CD8-positive, alpha-beta memory T cell (primary cell): ENCODE measurements around the gene SMPDL3B. TPM values are rescaled to one million over a fixed set of nuclear protein-coding genes. Genes with fewer than 3 reads are reported as not detected.
"Not testable (repeated sequence)": the region's sequence is repeated elsewhere in the genome, so short reads cannot be mapped to it uniquely, and the experiment has no call there.

Source experiments
- CTCF ChIA-PET: fragments of 350-600 bp; sonication (Branson Sonifier 250); formaldehyde crosslinking; loops from one replicate; lab custom pipeline; 2021; ENCODE audit warnings: antibody characterized with exemption; lab: Charles Lee
- POLR2A ChIA-PET: fragments of 350-600 bp; sonication (Branson Sonifier 250); formaldehyde crosslinking; loops from one replicate; lab custom pipeline; 2021; ENCODE audit warnings: antibody characterized with exemption; lab: Charles Lee
- DNase-seq, 5 donors: peaks; one replicate each; pipeline versions ENCODE4 v3.0.0 to v3.0.0-alpha.2; 2020 to 2022; ENCODE audit warnings: mixed read lengths in 1 of 5
- H3K27ac ChIP-seq: one replicate; pipeline ENCODE4 v1.7.0; 2013; ENCODE audit warnings: low read depth, mild to moderate bottlenecking, low read length, moderate library complexity
- H3K27me3 ChIP-seq: 2 replicates; pipeline ENCODE4 v1.7.0; 2013; ENCODE audit warnings: low read length, mild to moderate bottlenecking; ENCODE audit not compliant: insufficient read depth, poor library complexity, severe bottlenecking
- H3K36me3 ChIP-seq: 2 replicates; pipeline ENCODE4 v1.7.0; 2013; ENCODE audit warnings: mild to moderate bottlenecking, low read length, moderate library complexity; ENCODE audit not compliant: insufficient read depth
- H3K4me1 ChIP-seq: 2 replicates; pipeline ENCODE4 v1.7.0; 2013; ENCODE audit warnings: mild to moderate bottlenecking, low read length, moderate library complexity; ENCODE audit not compliant: insufficient read depth
- H3K4me3 ChIP-seq: 2 replicates; pipeline ENCODE4 v1.7.0; 2013; ENCODE audit warnings: mild to moderate bottlenecking, low read length
- H3K9me3 ChIP-seq: 2 replicates; pipeline ENCODE4 v1.7.0; 2013; ENCODE audit warnings: mild to moderate bottlenecking, low read length
- H3K27ac Mint-ChIP-seq, 8 donors: one replicate each; pipeline ENCODE4 v1.8.0; 2020 to 2021; ENCODE audit warnings: mixed read lengths in 8 of 8, mild to moderate bottlenecking in 6 of 8, inconsistent platforms in 3 of 8, moderate library complexity in 3 of 8
- H3K27me3 Mint-ChIP-seq, 2 donors: one replicate each; pipeline ENCODE4 v1.8.0; 2020 to 2021; ENCODE audit warnings: mixed read lengths in 2 of 2, mild to moderate bottlenecking in 1 of 2, moderate library complexity in 1 of 2
- H3K36me3 Mint-ChIP-seq, 3 donors: one replicate each; pipeline ENCODE4 v1.8.0; 2020 to 2021; ENCODE audit warnings: mixed read lengths in 3 of 3, inconsistent platforms in 1 of 3, mild to moderate bottlenecking in 1 of 3
- H3K4me1 Mint-ChIP-seq, 3 donors: one replicate each; pipeline ENCODE4 v1.8.0; 2020 to 2021; ENCODE audit warnings: mixed read lengths in 3 of 3, inconsistent platforms in 1 of 3, mild to moderate bottlenecking in 1 of 3
- H3K4me3 Mint-ChIP-seq, 7 donors: one replicate each; pipeline ENCODE4 v1.8.0; 2020 to 2021; ENCODE audit warnings: mixed read lengths in 7 of 7, mild to moderate bottlenecking in 6 of 7, moderate library complexity in 4 of 7, inconsistent platforms in 2 of 7
- H3K9me3 Mint-ChIP-seq, 5 donors: one replicate each; pipeline ENCODE4 v1.8.0; 2020 to 2022; ENCODE audit warnings: mixed read lengths in 5 of 5, mild to moderate bottlenecking in 3 of 5, moderate library complexity in 2 of 5, inconsistent platforms in 1 of 5
- polyA plus RNA-seq: library from polyadenylated mRNA; unstranded; fragments of 300-500 nt; fragmentation: Illumina TruSeq; gene quantifications from one replicate; pipeline ENCODE4 v1.2.3, GENCODE V29; 2021
- total RNA-seq, 2 experiments: library from RNA; stranded (reverse); gene quantifications; one replicate each; pipeline ENCODE4 v1.2.3, GENCODE V29; 2021

Gene SMPDL3B
- total and polyA plus RNA-seq, 3 experiments from 2014 or later, result 0.27 TPM; not detected in 2

DNA sequence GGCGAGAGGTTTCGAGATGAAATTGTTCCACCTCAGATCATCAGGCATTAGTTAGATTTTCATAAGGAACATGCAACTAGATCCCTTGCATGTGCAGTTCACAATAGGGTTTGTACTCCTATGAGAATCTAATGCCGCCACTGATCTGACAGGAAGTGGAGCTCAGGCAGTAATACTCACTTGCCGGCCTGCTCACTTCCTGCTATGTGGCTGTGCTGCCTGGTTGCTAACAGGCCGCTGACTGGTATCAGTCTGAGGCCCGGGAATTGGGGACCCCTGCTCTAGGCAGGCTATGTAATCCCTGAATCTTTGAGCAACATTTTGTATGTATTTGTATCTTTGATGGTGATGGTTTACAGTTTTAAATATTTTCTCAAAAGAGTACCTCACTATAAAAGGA, 57.5 kb downstream of the SMPDL3B start:
- H3K4me3 Mint-ChIP-seq, result peak overlapping the region in 5 of 7 donors; percentile 10 to 61 (median 41)
- DNase-seq, result peak; percentile 19 to 70 (median 40)
- no peaks in the 10 kb centered on the region for H3K27me3 Mint-ChIP-seq
- H3K36me3 Mint-ChIP-seq, result peaks cover 16 to 64% (median 20%) of the 10 kb centered on the region in 3 donors
- ChIA-PET POLR2A (interaction anchor here (0.7 to 1.6 kb wide), 3 partner anchors 9 to 590 kb away, joined by 4 read pairs; partner anchors contain the start of gene STX12), CTCF (interaction anchor here (0.7 to 1.6 kb wide), 2 partner anchors 12 to 135 kb away, joined by 5 to 7 read pairs; no protein-coding TSS in a partner anchor)
- H3K9me3 Mint-ChIP-seq, result no peaks in the 10 kb centered on the region
- H3K9me3 ChIP-seq, result no peaks in the 10 kb centered on the region
- H3K4me3 ChIP-seq, result no peak overlapping the region
- H3K27ac ChIP-seq, result peak overlapping the region; percentile 22
- H3K36me3 ChIP-seq, result peaks cover 20% of the 10 kb centered on the region
- H3K4me1 ChIP-seq, result peaks cover 25% of the 10 kb centered on the region
- H3K27me3 ChIP-seq, result no peaks in the 10 kb centered on the region
- H3K27ac Mint-ChIP-seq, result peak overlapping the region; percentile 78 to 95 (median 88)
- peaks cover 29 to 33% (median 32%) of the 10 kb centered on the region in 3 donors for H3K4me1 Mint-ChIP-seq

DNA sequence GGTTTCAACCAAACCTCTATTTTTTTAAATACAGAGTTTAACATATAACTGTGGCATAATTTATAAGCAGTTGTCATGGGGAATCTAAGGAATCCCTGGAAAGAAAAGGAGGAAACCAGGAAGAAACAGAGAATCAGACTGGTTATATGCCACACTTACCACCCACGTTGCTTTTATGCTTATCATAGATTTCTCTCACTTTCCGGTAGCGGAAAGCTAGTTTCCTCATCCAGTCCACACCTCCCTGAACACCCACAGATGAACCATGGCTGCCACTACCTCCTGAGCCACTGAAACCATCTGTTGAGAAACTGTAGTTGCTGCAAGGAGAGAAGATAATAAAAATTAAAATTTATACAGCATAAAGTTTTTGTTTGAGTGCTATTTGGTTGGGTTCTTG, 58.4 kb downstream of the SMPDL3B start:
- no peaks in the 10 kb centered on the region for H3K9me3 Mint-ChIP-seq
- Histone ChIP-seq H3K36me3 (peaks cover 20% of the 10 kb centered on the region), H3K4me3 (no peak overlapping the region), H3K27ac (no peak overlapping the region), H3K9me3 (no peaks in the 10 kb centered on the region), H3K4me1 (peaks cover 25% of the 10 kb centered on the region), H3K27me3 (no peaks in the 10 kb centered on the region)
- no peaks in the 10 kb centered on the region for H3K27me3 Mint-ChIP-seq
- DNase-seq, result peak in 1 of 5 donors; percentile 8
- peak overlapping the region; percentile 78 to 96 (median 88) for H3K27ac Mint-ChIP-seq
- H3K4me3 Mint-ChIP-seq, result peak overlapping the region in 5 of 7 donors; percentile 7 to 75 (median 14)
- ChIA-PET POLR2A (interaction anchor here (0.6 kb wide), 1 partner anchor 123 kb away, joined by 6 read pairs; no protein-coding TSS in a partner anchor), CTCF (interaction anchor here (0.9 kb wide), 1 partner anchor 42 kb away, joined by 3 read pairs; no protein-coding TSS in a partner anchor)
- peaks cover 18 to 65% (median 21%) of the 10 kb centered on the region in 3 donors for H3K36me3 Mint-ChIP-seq
- peaks cover 29 to 33% (median 32%) of the 10 kb centered on the region in 3 donors for H3K4me1 Mint-ChIP-seq

DNA sequence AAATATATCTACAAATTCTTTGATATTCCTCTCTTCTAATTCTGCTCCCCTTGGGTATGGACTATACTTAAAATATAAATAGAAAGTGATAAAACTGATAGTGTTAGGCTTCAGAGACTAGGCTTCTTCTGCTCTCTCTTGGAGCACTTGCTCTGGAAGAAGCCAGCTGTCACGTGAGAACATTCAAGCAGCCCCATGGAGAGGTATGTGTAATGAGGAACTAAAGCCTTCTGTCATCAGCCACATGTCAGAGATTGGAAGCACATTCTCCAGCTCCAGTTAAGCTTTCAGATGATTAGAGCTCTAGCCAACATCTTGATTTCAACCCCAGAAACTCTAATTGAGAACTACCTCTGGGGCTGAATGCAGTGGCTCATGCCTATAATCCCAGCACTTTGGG, 59.3 kb downstream of the SMPDL3B start:
- no peak overlapping the region for H3K4me3 Mint-ChIP-seq
- no peaks in the 10 kb centered on the region for H3K27me3 Mint-ChIP-seq
- no peak for DNase-seq
- Histone ChIP-seq H3K4me3 (no peak overlapping the region), H3K4me1 (peaks cover 25% of the 10 kb centered on the region), H3K27ac (no peak overlapping the region), H3K27me3 (no peaks in the 10 kb centered on the region), H3K36me3 (peaks cover 15% of the 10 kb centered on the region), H3K9me3 (no peaks in the 10 kb centered on the region)
- peak overlapping the region in 7 of 8 donors; percentile 29 to 96 (median 77) for H3K27ac Mint-ChIP-seq
- no peaks in the 10 kb centered on the region for H3K9me3 Mint-ChIP-seq
- ChIA-PET POLR2A (no interaction called here), CTCF (no interaction called here)
- H3K36me3 Mint-ChIP-seq, result peaks cover 10 to 63% (median 18%) of the 10 kb centered on the region in 3 donors
- H3K4me1 Mint-ChIP-seq, result peaks cover 29 to 33% (median 32%) of the 10 kb centered on the region in 3 donors

DNA sequence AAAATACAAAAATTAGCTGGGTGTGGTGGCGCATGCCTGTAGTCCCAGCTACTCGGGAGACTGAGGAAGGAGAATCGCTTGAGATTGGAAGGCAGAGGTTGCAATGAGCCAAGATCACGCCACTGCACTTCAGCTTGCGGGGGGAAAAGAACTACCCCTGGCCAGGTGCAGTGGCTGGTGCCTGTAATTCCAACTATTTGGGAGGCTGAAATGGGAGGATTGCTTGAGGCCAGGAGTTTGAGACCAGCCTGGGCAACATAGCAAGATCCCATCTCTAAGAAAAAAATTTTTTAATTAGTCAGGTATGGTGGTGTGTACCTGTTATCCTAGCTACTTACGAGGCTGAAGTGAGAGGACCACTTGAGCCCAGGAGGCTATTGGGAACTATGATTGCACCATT, 59.7 kb downstream of the SMPDL3B start:
- peak overlapping the region in 2 of 8 donors; percentile 29 to 51 for H3K27ac Mint-ChIP-seq
- H3K27me3 ChIP-seq, DNase-seq, H3K4me3 ChIP-seq, H3K9me3 Mint-ChIP-seq, H3K27me3 Mint-ChIP-seq, H3K27ac ChIP-seq, H3K4me3 Mint-ChIP-seq, H3K9me3 ChIP-seq, POLR2A ChIA-PET, CTCF ChIA-PET: not testable (repeated sequence)
- Histone ChIP-seq H3K36me3 (peaks cover 13% of the 10 kb centered on the region), H3K4me1 (peaks cover 25% of the 10 kb centered on the region)
- H3K4me1 Mint-ChIP-seq, result peaks cover 29 to 33% (median 32%) of the 10 kb centered on the region in 3 donors
- H3K36me3 Mint-ChIP-seq, result peaks cover 8 to 63% (median 21%) of the 10 kb centered on the region in 3 donors

DNA sequence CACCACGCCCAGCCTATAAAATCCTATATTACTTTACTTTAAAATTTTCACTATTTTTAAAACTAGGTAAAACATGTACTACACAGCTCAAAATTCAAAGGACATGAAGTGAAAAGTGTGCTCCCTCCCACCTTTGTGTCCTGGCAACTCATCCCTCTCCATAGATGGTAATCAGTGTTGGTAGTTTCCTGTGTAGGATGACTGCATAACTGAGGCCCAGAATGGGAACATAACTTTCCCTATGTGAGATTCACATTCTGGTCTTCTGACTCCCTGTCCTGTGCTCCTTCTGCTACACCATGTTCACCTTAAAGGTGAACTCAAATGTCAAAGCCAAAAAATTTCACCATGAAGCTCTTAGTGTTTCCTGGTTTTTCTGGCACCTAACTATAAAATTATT, 64.3 kb downstream of the SMPDL3B start:
- peaks cover 0 to 57% (median 20%) of the 10 kb centered on the region in 3 donors for H3K36me3 Mint-ChIP-seq
- H3K27me3 ChIP-seq, result no peaks in the 10 kb centered on the region
- ChIA-PET CTCF (no interaction called here), POLR2A (no interaction called here)
- no peak overlapping the region for H3K27ac ChIP-seq
- no peaks in the 10 kb centered on the region for H3K9me3 ChIP-seq
- no peak overlapping the region for H3K4me3 Mint-ChIP-seq
- H3K9me3 Mint-ChIP-seq, result no peaks in the 10 kb centered on the region
- H3K27me3 Mint-ChIP-seq, result no peaks in the 10 kb centered on the region
- H3K27ac Mint-ChIP-seq, result peak overlapping the region in 1 of 8 donors; percentile 14
- H3K4me1 ChIP-seq, result no peaks in the 10 kb centered on the region
- peaks cover 0 to 2% (median 1%) of the 10 kb centered on the region in 3 donors for H3K4me1 Mint-ChIP-seq
- peaks cover 16% of the 10 kb centered on the region for H3K36me3 ChIP-seq
- no peak for DNase-seq
- no peak overlapping the region for H3K4me3 ChIP-seq

DNA sequence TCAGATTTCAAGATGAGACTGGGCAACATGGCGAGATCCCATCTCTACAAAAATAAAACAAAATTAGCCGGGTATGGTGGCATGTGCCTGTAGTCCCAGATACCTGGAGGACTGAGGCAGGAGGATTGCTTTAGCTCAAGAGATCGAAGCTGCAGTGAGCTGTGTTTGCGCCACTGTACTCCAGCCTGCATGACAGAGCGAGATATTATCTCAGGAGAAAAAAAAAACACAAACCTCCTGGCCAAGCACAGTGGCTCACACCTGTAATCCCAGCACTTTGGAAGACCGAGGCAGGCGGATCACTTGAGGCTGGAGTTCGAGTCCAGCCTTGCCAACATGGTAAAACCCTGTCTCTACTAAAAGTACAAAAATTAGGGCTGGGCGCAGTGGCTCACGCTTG, 67.8 kb downstream of the SMPDL3B start:
- Mint-ChIP-seq H3K36me3 (peaks cover 0 to 56% (median 16%) of the 10 kb centered on the region in 3 donors), H3K27ac (no peak overlapping the region), H3K27me3 (no peaks in the 10 kb centered on the region), H3K9me3 (no peaks in the 10 kb centered on the region), H3K4me1 (no peaks in the 10 kb centered on the region), H3K4me3 (no peak overlapping the region)
- DNase-seq, result no peak
- no peaks in the 10 kb centered on the region for H3K9me3 ChIP-seq
- ChIA-PET POLR2A (no interaction called here), CTCF (no interaction called here)
- no peak overlapping the region for H3K27ac ChIP-seq
- H3K36me3 ChIP-seq, result peaks cover 13% of the 10 kb centered on the region
- H3K27me3 ChIP-seq, result no peaks in the 10 kb centered on the region
- no peak overlapping the region for H3K4me3 ChIP-seq
- H3K4me1 ChIP-seq, result no peaks in the 10 kb centered on the region

DNA sequence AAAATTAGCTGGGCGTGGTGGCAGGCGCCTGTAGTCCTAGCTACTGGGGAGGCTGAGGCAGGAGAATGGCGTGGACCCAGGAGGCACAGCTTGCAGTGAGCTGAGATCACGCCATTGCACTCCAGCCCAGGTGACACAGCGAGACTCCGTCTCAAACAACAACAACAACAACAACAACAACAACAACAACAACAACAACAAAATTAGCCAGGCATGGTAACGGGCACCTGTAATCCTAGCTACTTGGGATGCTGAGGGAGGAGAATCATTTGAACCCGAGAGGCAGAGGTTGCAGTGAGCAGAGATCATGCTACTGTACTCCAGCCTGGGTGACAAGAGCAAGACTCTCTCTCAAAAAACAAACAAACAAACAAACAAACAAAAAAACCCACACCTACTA, 68.3 kb downstream of the SMPDL3B start:
- POLR2A ChIA-PET, CTCF ChIA-PET, H3K4me3 ChIP-seq: not testable (repeated sequence)

More for the DNA sequence above, 68.3 kb downstream of the SMPDL3B start:
- not testable (repeated sequence) for H3K27ac ChIP-seq, H3K27me3 Mint-ChIP-seq, H3K4me1 Mint-ChIP-seq, H3K27me3 ChIP-seq, DNase-seq, H3K9me3 Mint-ChIP-seq, H3K4me3 Mint-ChIP-seq, H3K4me1 ChIP-seq, H3K36me3 ChIP-seq, H3K9me3 ChIP-seq
- peaks cover 0 to 53% (median 13%) of the 10 kb centered on the region in 3 donors for H3K36me3 Mint-ChIP-seq
- H3K27ac Mint-ChIP-seq, result peak overlapping the region in 1 of 8 donors; percentile 20
